SJSA1 (cell line): ENCODE measurements around the gene SKI. TPM values are rescaled to one million over a fixed set of nuclear protein-coding genes. Genes with fewer than 3 reads are reported as not detected.

Experiments
- DNase-seq, 2 experiments: peaks; one replicate each; pipeline ENCODE4 v3.0.0-alpha.2; 2015 to 2020; ENCODE audit warnings: low spot score in 2 of 2, low read depth in 1 of 2
- H3K27ac ChIP-seq: fragments of 250-450 bp; sonication (Bioruptor Pico); 2 replicates; pipeline ENCODE4 v1.5.1; 2020; ENCODE audit warnings: mild to moderate bottlenecking, moderate library complexity
- H3K27me3 ChIP-seq: fragments of 250-450 bp; sonication (Bioruptor Pico); replicated peaks from 2 replicates; pipeline ENCODE4 v1.5.1; 2020; ENCODE audit warnings: mild to moderate bottlenecking, moderate library complexity
- H3K36me3 ChIP-seq: fragments of 250-450 bp; sonication (Bioruptor Pico); 2 replicates; pipeline ENCODE4 v1.5.1; 2020; ENCODE audit warnings: mild to moderate bottlenecking
- H3K4me1 ChIP-seq: fragments of 250-450 bp; sonication (Bioruptor Pico); replicated peaks from 2 replicates; pipeline ENCODE4 v1.6.1; 2021; ENCODE audit warnings: mild to moderate bottlenecking
- H3K4me3 ChIP-seq: fragments of 250-450 bp; sonication (Bioruptor Pico); 2 replicates; pipeline ENCODE4 v1.5.1; 2020; ENCODE audit warnings: mild to moderate bottlenecking
- H3K9me3 ChIP-seq: fragments of 250-450 bp; sonication (Bioruptor Pico); replicated peaks from 2 replicates; pipeline ENCODE4 v1.5.1; 2020; ENCODE audit warnings: mild to moderate bottlenecking
- total RNA-seq: library from RNA; depleted of rRNA; stranded (reverse); fragments of >200 nt; shearing (Covaris generic); gene quantifications from 2 replicates; pipeline ENCODE4 v1.2.3, GENCODE V29; 2014

SKI gene
- total RNA-seq, 1 experiment from 2014 or later = 9.6 TPM

- Histone ChIP-seq H3K36me3 (peaks cover 23% of the 10 kb centered on the region), H3K27ac (no peak overlapping the region)
Observed at GRCh38 chr1:2187619-2188018, 40.5 kb upstream of the SKI start.

GRCh38 chr1:2188336-2188735, 39.8 kb upstream of the SKI start:
- H3K4me3 ChIP-seq = no peak overlapping the region
- H3K27me3 ChIP-seq = no peaks in the 10 kb centered on the region
- H3K4me1 ChIP-seq = peaks cover 15% of the 10 kb centered on the region
- no peak for DNase-seq
- peaks cover 28% of the 10 kb centered on the region for H3K36me3 ChIP-seq
- no peaks in the 10 kb centered on the region for H3K9me3 ChIP-seq
- no peak overlapping the region for H3K27ac ChIP-seq

More at GRCh38 chr1:2187619-2188018, 40.5 kb upstream of the SKI start:
- H3K4me3 ChIP-seq = no peak overlapping the region
- H3K27me3 ChIP-seq = no peaks in the 10 kb centered on the region
- no peaks in the 10 kb centered on the region for H3K9me3 ChIP-seq
- peaks cover 14% of the 10 kb centered on the region for H3K4me1 ChIP-seq
- DNase-seq = no peak

GRCh38 chr1:2189459-2190425, 38.4 kb upstream of the SKI start:
- Histone ChIP-seq H3K27ac (no peak overlapping the region), H3K4me3 (peak overlapping the region; percentile 32), H3K36me3 (peaks cover 31% of the 10 kb centered on the region), H3K4me1 (peaks cover 23% of the 10 kb centered on the region), H3K27me3 (no peaks in the 10 kb centered on the region), H3K9me3 (no peaks in the 10 kb centered on the region)
- DNase-seq = peak; percentile 69 to 90

- no peak overlapping the region for H3K27ac ChIP-seq
- H3K4me3 ChIP-seq = no peak overlapping the region
Observed at GRCh38 chr1:2190491-2190976, 37.6 kb upstream of the SKI start.

GRCh38 chr1:2192031-2192995, 35.8 kb upstream of the SKI start:
- H3K4me1 ChIP-seq = peaks cover 32% of the 10 kb centered on the region
- H3K27me3 ChIP-seq = no peaks in the 10 kb centered on the region
- DNase-seq = no peak
- H3K27ac ChIP-seq = no peak overlapping the region
- H3K9me3 ChIP-seq = no peaks in the 10 kb centered on the region
- H3K36me3 ChIP-seq = peaks cover 29% of the 10 kb centered on the region
- no peak overlapping the region for H3K4me3 ChIP-seq

More at GRCh38 chr1:2190491-2190976, 37.6 kb upstream of the SKI start:
- DNase-seq = no peak
- H3K4me1 ChIP-seq = peaks cover 30% of the 10 kb centered on the region
- H3K36me3 ChIP-seq = peaks cover 29% of the 10 kb centered on the region
- H3K9me3 ChIP-seq = no peaks in the 10 kb centered on the region
- H3K27me3 ChIP-seq = no peaks in the 10 kb centered on the region

- Histone ChIP-seq H3K9me3 (no peaks in the 10 kb centered on the region), H3K4me3 (peak overlapping the region; percentile 15; the same call in 1 of the 2 replicates), H3K4me1 (peaks cover 34% of the 10 kb centered on the region), H3K27ac (no peak overlapping the region), H3K36me3 (peaks cover 29% of the 10 kb centered on the region), H3K27me3 (no peaks in the 10 kb centered on the region)
- no peak for DNase-seq
Observed at GRCh38 chr1:2193514-2194281, 34.4 kb upstream of the SKI start.

- peaks cover 36% of the 10 kb centered on the region for H3K4me1 ChIP-seq
- H3K36me3 ChIP-seq = peaks cover 29% of the 10 kb centered on the region
- H3K9me3 ChIP-seq = no peaks in the 10 kb centered on the region
- peak in 1 of 2 experiments; percentile 66 for DNase-seq
- H3K27me3 ChIP-seq = no peaks in the 10 kb centered on the region
- H3K4me3 ChIP-seq = peak within 1 kb of the TSS; percentile 58
- H3K27ac ChIP-seq = peak within 1 kb of the TSS; percentile 81
Observed at GRCh38 chr1:2194319-2194897, 33.7 kb upstream of the SKI start, which contains the start of gene FAAP20. TSS of gene FAAP20 (minus strand) at chr1:2194772. CDS start at chr1:2194749, 23 bp downstream.

- peaks cover 37% of the 10 kb centered on the region for H3K4me1 ChIP-seq
- H3K36me3 ChIP-seq = peaks cover 24% of the 10 kb centered on the region
- peak overlapping the region; percentile 81 for H3K27ac ChIP-seq
- peak overlapping the region; percentile 58 for H3K4me3 ChIP-seq
- H3K27me3 ChIP-seq = no peaks in the 10 kb centered on the region
- peak; percentile 93 to 97 for DNase-seq
- H3K9me3 ChIP-seq = no peaks in the 10 kb centered on the region
Observed at GRCh38 chr1:2194898-2195673, 33.0 kb upstream of the SKI start.

- DNase-seq = no peak
- peaks cover 17% of the 10 kb centered on the region for H3K36me3 ChIP-seq
- no peaks in the 10 kb centered on the region for H3K9me3 ChIP-seq
- H3K27me3 ChIP-seq = no peaks in the 10 kb centered on the region
- H3K4me3 ChIP-seq = no peak overlapping the region
- no peak overlapping the region; the same call in 1 of the 2 replicates for H3K27ac ChIP-seq
- H3K4me1 ChIP-seq = peaks cover 32% of the 10 kb centered on the region
Observed at GRCh38 chr1:2195785-2196184, 32.3 kb upstream of the SKI start.

- Histone ChIP-seq H3K27ac (no peak overlapping the region), H3K4me3 (no peak overlapping the region), H3K36me3 (peaks cover 13% of the 10 kb centered on the region), H3K4me1 (peaks cover 32% of the 10 kb centered on the region), H3K9me3 (no peaks in the 10 kb centered on the region), H3K27me3 (no peaks in the 10 kb centered on the region)
- DNase-seq = no peak
Observed at GRCh38 chr1:2196901-2197638, 31.0 kb upstream of the SKI start.

- DNase-seq = no peak
- H3K27ac ChIP-seq = no peak overlapping the region
- no peak overlapping the region for H3K4me3 ChIP-seq
- H3K4me1 ChIP-seq = peaks cover 32% of the 10 kb centered on the region
- H3K36me3 ChIP-seq = peaks cover 8% of the 10 kb centered on the region
- no peaks in the 10 kb centered on the region for H3K27me3 ChIP-seq
- no peaks in the 10 kb centered on the region for H3K9me3 ChIP-seq
Observed at GRCh38 chr1:2197707-2198165, 30.4 kb upstream of the SKI start.
